Stimulated activated effector memory CD8-positive, alpha-beta T cell treated with anti-CD3 and anti-CD28 coated beads, Interleukin-12 subunit alpha, Interleukin-12 subunit beta, amount 100 ng/mL, for 72 hours (primary cell): ENCODE data around the gene ENPP1.

Source experiments
- ATAC-seq: fragments of 150-1000 bp; cut with Tn5 transposase; 2 replicates; pipeline ENCODE4 v1.10.0; 2021
- DNase-seq, 2 donors: peaks; one replicate each; pipeline ENCODE4 v3.0.0; 2021 to 2022; ENCODE audit warnings: low spot score in 2 of 2
- H3K27ac Mint-ChIP-seq: one replicate; pipeline ENCODE4 v1.8.0; 2022; ENCODE audit warnings: mild to moderate bottlenecking, mixed read lengths
- H3K36me3 Mint-ChIP-seq: one replicate; pipeline ENCODE4 v1.8.0; 2022; ENCODE audit warnings: mild to moderate bottlenecking, mixed read lengths
- H3K4me1 Mint-ChIP-seq: one replicate; pipeline ENCODE4 v1.8.0; 2022; ENCODE audit warnings: mixed read lengths
- H3K4me3 Mint-ChIP-seq: one replicate; pipeline ENCODE4 v1.8.0; 2022; ENCODE audit warnings: mild to moderate bottlenecking, mixed read lengths
- H3K9me3 Mint-ChIP-seq: one replicate; pipeline ENCODE4 v1.8.0; 2022; ENCODE audit warnings: mixed read lengths

The ENPP1 gene

DNA sequence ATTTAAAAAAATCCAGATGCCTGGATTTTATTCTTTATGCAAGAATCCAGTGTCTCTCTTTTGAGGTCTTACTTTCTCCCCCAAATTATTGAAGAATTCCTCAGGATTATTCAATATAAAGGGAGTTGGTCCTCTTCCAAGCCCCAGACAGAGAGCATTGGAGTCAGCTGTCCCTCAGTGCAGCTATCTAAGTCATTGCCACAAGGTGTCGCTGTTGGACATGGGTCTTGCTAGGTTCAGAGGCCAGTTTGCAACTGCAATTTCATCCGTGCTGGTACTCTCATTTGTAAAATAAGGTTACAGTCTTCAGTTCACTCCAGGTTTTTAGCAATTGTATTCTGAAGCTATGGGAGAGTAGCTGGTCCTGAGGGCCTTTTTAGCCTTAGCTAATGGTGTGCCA is 115.5 kb downstream of the ENPP1 start:
- ATAC-seq: peak; percentile 62
- H3K4me1 Mint-ChIP-seq: no peaks in the 10 kb centered on the region
- no peak overlapping the region for H3K4me3 Mint-ChIP-seq
- DNase-seq: peak; percentile 26 to 69
- H3K27ac Mint-ChIP-seq: no peak overlapping the region
- H3K36me3 Mint-ChIP-seq: no peaks in the 10 kb centered on the region
- peaks cover 2% of the 10 kb centered on the region for H3K9me3 Mint-ChIP-seq

DNA sequence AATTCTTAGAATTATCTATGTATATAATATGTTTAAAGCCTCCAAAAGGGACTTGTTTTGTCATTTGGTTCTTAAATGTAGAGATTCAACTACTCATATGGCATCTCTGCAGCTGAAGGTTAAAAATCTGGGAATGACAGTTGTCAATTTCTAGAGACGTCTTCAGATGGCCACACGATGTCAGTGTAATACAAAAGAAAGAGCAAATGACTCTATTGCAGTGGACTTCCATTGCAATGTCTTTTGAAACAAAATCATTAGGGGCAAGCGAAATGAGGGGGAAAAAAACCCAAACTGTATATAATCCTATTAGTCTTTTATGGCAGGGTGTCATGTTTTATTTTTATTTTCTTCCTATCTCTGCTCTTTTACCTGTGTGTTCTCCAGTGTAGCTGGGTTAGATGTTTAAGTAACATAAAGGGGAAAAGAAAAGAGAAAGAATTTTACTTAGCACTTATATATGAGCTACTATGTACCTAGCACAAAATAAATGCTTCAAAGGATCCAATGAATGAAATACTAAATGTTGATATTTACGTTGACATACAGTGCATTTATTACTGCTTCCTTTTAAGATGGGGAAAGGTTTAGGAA is 117.2 kb downstream of the ENPP1 start:
- H3K4me3 Mint-ChIP-seq: no peak overlapping the region
- H3K36me3 Mint-ChIP-seq: no peaks in the 10 kb centered on the region
- H3K9me3 Mint-ChIP-seq: peaks cover 2% of the 10 kb centered on the region
- no peak for DNase-seq
- no peaks in the 10 kb centered on the region for H3K4me1 Mint-ChIP-seq
- no peak overlapping the region for H3K27ac Mint-ChIP-seq
- ATAC-seq: no peak

DNA sequence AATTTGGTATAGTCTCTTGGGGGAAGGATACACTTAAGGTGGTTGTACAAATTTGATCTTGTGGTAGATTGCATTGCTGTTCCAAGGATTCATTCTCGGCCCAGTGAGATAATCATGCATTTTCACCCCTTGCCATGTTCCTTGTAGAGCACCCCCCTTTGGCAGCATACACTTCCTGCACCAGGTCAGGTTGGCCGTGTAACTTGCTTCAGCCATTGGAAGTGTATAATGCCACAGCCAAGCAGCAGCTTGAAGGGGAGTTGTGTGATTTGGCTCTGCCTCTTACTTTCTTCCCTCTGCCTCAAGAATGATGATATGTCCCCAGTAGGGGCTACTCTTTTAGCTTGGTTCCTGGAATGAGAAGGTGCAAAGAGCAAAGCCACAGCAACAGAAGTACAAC is 121.4 kb downstream of the ENPP1 start:
- H3K4me1 Mint-ChIP-seq: no peaks in the 10 kb centered on the region
- H3K9me3 Mint-ChIP-seq: no peaks in the 10 kb centered on the region
- no peak overlapping the region for H3K4me3 Mint-ChIP-seq
- no peaks in the 10 kb centered on the region for H3K36me3 Mint-ChIP-seq
- no peak for DNase-seq
- no peak overlapping the region for H3K27ac Mint-ChIP-seq
- no peak for ATAC-seq

DNA sequence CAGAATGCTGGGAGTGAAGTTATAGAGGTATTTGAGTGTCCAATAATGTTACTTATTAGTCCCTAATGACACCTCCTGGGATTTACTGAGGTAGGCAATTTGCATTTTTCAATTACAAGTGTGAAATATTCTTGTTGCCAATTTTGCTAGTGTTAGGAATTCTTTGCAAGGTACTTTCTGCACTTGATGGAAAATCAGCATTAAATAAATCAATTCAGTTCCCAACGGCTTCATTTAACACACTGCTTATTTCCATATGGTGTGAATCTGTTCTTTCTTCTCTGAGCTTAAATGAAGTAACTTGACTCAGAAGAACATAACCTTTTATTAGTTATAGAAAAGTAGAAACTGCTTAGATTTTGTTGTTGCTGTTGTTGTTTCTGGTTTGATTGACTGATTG is 122.2 kb downstream of the ENPP1 start:
- Mint-ChIP-seq H3K4me1 (no peaks in the 10 kb centered on the region), H3K27ac (no peak overlapping the region)

DNA sequence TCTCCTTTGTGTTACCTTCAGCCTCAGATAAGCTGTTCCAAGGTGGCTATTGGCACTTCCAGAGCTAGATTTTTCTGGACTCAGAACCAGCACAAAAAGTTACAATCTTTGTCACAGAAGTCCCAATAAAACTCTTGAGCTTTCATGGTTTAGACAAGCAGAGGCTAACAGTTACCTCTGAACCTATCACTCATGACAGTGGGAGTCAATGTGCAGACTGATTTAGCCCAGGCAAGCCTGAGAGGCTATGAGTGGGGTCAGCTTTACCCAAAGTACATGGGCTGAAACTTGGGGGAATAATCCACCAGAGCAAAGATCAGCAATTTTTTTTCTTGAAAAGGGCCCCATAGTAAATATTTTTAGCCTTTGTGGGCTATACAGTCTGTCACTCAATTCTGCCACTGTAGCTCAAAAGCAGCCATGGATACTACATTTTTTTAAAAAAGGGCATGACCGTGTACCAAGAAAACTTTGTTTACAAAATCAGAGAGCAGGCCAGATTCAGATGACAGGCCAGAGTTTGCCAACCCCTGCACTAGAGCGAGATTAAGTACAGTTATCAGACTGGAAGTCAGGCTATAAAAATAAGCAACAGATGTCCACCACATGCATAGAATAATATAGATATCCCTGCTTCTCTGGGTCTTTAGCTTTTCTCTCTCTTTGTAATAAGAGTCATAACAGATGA is 123.4 kb downstream of the ENPP1 start:
- H3K36me3 Mint-ChIP-seq: no peaks in the 10 kb centered on the region
- no peaks in the 10 kb centered on the region for H3K9me3 Mint-ChIP-seq
- H3K4me1 Mint-ChIP-seq: no peaks in the 10 kb centered on the region
- ATAC-seq (no peak), DNase-seq (no peak)
- H3K4me3 Mint-ChIP-seq: no peak overlapping the region
- H3K27ac Mint-ChIP-seq: no peak overlapping the region

More for the DNA sequence above, 122.2 kb downstream of the ENPP1 start:
- H3K36me3 Mint-ChIP-seq: no peaks in the 10 kb centered on the region
- no peak overlapping the region for H3K4me3 Mint-ChIP-seq
- no peaks in the 10 kb centered on the region for H3K9me3 Mint-ChIP-seq
- DNase-seq (no peak), ATAC-seq (no peak)

DNA sequence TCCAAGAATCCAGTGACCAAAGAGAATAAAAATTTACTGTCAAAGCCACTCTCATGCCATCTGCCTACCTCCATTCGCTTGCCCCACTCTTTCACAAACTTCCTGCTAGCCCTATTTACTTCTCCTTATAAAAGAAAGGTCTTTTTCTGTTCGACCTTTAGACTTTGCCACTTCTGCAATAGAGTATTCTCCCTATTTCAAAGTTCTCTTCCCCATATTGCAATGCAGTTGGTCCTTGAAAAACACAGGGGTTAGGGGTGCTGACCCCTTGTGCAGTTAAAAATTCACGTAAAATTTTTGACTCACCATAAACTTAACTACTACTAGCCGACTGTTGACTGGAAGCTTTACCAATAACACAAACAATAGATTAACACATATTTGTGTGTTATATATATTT is 128.3 kb downstream of the ENPP1 start:
- Mint-ChIP-seq H3K9me3 (no peaks in the 10 kb centered on the region), H3K36me3 (no peaks in the 10 kb centered on the region), H3K4me3 (no peak overlapping the region), H3K27ac (no peak overlapping the region), H3K4me1 (no peaks in the 10 kb centered on the region)
- no peak for DNase-seq
- ATAC-seq: no peak

DNA sequence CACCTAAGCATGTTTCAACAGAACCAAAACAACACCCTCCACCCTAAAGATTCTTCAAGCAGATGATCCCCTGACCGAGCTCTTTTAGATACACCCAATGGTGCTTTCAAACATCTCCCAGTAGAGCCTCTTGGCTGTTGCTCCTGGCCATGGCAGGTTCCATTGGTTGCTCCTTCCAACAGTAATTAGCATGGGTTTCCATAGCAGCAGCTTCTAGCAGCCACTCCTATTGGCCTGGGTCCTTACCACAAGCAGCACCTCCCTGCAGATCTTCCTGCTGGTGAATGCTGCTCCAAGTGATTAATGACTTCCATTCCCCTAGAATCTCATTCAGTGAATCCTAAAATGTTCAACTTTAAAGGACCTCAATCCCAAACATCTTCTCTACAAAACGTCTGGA is 129.4 kb downstream of the ENPP1 start:
- Mint-ChIP-seq H3K27ac (no peak overlapping the region), H3K9me3 (no peaks in the 10 kb centered on the region), H3K36me3 (no peaks in the 10 kb centered on the region), H3K4me3 (no peak overlapping the region), H3K4me1 (no peaks in the 10 kb centered on the region)
- ATAC-seq: no peak
- no peak for DNase-seq

DNA sequence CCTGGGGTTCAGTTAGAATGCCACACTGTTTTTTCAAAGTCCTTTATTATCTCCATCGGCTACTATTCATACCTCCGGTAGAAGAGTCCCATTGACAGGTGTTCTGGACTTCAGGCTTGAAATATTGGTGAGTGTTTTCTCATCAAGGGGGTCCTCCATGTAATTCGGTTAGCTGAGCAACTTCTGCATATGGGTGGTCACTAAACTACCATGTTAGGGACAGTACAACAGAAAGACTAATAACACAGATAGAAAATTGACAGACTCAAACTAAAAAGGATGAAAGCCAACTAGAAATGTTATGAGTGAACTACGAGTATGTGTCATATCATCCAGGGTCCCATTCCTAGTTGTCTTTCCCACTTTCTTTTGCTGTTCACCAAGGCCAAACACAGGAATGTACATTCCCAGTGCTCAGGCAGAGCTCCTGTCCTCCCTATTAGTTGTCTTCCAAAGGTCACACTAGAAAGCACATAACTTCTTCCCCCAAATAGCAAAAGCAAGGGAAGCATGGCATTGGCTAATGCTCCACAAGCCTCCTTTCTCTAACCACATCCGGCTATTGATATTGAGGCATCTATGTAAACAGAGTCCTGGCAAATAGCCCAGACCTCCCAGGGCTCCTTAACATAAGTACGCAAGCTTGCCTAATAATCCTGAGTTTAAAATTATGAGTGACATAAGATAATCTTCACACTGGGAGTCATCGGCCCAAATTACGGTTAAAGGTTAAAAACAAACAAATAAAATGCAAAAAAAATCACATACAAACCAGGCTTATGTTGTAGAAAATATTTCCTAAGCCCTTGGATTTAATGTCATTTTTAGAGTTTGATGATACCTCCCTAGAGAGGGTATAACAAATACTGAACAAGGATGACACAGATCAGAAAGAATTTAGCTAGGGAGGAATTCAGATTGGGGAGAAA is 130.1 kb downstream of the ENPP1 start:
- DNase-seq: no peak
- Mint-ChIP-seq H3K27ac (no peak overlapping the region), H3K4me3 (no peak overlapping the region), H3K36me3 (no peaks in the 10 kb centered on the region), H3K9me3 (no peaks in the 10 kb centered on the region), H3K4me1 (no peaks in the 10 kb centered on the region)
- no peak for ATAC-seq
